HG02884 (cell line): ENCODE measurements around the gene PIGL.
"Not testable (repeated sequence)": the region's sequence is repeated elsewhere in the genome, so short reads cannot be mapped to it uniquely, and the experiment has no call there.

Source experiments
- ATAC-seq: cut with Tn5 transposase; IDR thresholded peaks from one replicate; pipeline ENCODE4 v1.9.1; 2021; ENCODE audit warnings: mild to moderate bottlenecking, moderate library complexity; ENCODE audit not compliant: unreplicated experiment

The PIGL gene

GRCh38 chr17:16304830-16305229 is 87.8 kb downstream of the PIGL start:
- no peak for ATAC-seq

DNA sequence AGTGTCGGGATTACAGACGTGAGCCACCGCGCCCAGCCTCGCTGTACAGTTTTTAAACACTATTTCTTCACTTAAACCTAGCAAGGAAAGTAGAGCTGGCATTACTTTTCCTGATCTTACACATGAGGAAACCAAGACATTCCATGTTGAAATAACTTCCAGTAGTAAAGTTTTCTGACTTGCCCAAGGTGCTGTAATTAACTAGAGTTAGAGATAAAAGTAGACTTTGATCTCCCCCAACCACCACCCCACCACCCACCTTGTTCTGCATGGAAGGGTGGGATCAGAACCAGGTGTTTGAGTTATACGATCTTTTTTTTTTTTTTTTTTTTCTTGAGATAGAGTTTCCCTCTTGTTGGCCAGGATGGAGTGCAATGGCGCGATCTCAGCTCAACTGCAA is 89.2 kb downstream of the PIGL start:
- no peak for ATAC-seq

DNA sequence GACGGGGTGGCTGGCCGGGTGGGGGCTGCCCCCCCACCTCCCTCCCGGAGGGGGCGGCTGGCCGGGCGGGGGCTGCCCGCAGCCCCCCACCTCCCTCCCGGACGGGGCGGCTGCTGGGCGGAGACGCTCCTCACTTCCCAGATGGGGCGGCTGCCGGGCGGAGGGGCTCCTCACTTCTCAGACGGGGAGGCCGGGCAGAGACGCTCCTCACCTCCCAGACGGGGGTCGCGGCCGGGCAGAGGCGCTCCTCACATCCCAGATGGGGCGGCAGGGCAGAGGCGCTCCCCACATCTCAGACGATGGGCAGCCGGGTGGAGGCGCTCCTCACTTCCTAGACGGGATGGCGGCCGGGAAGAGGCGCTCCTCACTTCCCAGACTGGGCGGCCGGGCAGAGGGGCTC is 95.1 kb downstream of the PIGL start:
- ATAC-seq: not testable (repeated sequence)

GRCh38 chr17:16313139-16314090 is 96.4 kb downstream of the PIGL start:
- no peak for ATAC-seq

DNA sequence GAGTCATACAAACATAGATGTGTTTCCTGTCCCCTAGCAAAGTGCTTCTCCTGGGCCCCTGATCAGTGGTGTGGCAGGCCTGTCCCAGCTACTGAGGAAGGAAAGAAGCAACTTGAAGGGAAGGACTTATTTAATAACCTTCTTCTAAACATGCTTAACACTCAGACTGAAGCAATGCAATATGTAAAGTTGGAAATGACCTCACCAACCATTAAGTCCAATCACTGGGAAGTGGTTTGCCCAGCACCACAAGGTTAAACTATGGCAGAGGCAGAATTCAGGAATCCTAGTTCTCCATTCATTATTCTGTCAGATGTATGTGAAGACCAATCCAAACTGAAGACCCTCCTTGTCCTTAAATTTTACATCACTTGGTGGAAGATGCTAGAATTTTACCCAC is 97.2 kb downstream of the PIGL start:
- no peak for ATAC-seq

DNA sequence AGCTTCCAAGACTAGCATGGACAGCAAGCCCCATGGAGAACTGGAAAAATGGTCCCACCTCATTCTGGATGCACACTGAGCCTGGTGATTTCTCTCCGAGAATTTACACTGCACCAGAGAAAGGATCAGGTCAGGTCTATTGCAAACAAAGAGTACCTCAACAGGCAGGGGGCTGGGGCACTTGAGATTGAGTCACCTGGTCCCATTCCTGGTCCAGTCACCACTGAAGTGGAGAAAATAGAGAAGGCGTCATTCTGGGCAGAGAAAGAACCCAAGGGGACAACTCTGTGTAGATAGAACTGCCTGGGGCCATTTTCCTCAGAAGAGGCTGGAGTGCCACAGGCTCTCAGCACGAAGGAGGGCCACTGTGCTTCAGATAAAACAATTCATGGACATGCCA is 97.8 kb downstream of the PIGL start:
- no peak for ATAC-seq

GRCh38 chr17:16319969-16320368 is 103.0 kb downstream of the PIGL start:
- ATAC-seq: no peak

DNA sequence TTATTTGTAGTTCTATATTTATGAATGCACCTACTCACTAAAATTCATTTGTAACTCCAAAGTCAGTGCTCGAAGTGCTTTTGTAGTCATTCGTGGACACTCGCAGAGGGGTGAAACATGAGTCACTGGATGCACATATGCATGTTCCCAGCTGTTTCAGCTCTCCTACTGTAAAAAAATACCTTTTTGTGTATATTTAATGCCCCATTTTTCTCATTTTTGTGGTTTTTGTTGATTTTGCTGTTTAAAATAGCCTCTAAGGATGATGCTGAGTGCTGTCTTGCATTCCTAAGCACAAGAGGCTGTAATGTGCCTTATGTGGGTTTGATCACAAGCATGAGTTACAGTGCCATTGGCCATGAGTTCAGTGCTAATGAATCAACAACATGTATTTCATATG is 105.6 kb downstream of the PIGL start:
- ATAC-seq: no peak

DNA sequence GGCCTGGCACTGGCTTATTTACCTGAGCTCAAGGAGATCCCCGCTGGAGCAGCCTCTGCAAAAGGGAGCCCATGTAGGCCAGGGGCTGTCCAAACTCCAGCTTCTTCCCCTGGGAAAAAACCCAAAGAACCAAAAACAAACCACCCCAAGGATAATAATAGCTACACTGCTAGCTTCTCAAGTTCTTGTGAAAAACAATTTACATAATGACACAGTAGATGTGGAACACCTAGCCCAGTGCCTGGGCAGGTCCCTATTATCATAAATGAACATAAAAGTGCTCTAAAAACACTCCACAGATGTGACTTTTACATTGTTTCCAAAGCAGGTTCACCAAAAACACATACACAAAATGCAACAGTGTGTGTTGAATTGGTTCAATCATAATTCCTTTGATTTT is 109.0 kb downstream of the PIGL start:
- no peak for ATAC-seq

- no peak for ATAC-seq
Observed at GRCh38 chr17:16327018-16327417, 110.0 kb downstream of the PIGL start.

DNA sequence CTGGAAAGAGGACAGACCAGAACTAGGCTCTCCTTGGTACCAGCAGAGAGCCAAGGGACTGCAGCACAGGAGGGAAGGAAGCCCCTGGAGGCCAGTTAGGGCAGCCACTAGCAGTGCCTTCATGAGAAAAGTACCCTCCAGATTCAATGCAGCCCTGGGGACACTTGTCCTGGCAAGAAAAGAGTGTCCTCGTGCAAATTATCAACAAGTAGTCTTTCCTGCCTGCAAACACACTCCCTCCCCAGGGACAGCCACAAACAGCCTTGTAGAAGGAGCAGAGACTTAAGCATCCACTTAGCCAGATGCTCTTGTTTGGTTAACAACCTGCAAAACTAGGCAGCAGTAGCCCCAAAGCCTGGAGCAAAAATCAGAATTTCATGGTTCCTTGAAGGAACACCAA is 112.0 kb downstream of the PIGL start:
- ATAC-seq: no peak

DNA sequence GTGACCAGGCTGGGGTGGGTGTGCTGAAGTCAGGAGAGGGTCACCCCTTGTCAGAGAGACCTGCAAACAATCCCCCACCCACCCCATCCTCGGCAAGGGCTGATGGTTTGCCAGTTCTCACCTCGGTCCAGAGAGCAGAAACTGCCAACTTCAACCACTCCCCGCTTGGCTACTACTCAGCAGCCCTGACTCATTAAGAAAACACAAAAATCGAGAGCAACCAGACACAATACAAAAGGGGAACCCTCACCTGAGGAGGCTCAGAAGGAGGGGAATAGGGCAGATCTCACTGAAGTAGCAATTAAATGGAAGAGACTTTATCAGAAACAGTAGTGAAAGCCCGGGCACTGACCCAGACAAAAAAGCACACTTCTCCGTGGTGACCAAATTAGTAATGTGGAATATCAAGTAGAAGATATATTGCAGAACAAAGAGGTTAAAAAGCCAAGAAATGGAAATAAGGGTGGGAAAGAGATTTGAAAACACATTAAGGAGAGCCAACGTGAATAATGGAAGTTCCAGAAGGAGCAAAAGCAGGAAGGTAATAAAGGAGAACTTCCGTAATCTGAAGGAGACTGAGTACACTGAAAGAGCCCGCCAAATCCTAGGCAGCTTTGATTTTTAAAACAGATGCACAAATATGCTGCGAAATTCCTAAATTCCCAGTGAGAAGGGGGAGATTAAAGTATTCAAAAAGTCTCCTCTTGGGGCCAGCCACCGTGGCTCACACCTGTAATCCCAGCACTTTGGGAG is 112.7 kb downstream of the PIGL start:
- no peak for ATAC-seq

DNA sequence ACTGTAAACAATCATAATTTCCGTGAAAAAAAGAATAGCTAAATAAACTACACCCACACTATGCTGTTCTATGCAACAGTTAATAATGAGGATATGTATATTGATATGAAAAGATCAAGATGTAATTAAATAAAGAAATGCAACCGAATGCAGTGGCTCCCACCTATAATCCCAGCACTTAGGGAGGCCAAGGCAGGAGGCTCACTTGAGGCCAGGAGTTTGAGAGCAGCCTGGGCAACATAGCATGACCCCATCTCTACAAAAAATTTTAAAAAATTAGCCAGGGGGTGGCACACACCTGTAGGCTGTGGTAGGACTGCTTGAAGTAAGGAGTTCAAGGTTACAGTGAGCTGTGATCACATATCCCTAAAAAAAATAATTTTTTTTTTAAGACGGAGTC is 121.4 kb downstream of the PIGL start:
- ATAC-seq: no peak

GRCh38 chr17:16339402-16339801 is 122.4 kb downstream of the PIGL start:
- ATAC-seq: no peak

GRCh38 chr17:16339959-16340358 is 122.9 kb downstream of the PIGL start:
- no peak for ATAC-seq

DNA sequence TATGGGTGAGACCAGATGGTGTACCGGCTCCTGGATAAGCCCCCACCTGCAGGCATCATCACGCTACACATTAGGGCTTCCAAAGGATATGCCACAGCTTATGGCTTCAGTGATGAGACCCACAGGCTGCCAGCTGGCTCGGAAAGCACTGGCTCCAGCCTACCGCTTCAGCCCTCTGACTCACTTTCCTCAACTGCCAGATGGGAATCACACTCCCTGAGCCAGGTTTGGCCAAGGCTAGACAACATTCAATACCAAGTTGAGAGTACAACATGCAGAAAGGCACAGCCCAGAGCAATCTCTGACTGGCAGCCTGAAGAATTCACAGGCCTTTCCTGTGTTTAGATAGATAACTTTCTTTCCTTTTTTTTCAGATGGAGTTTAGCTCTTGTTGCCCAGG is 126.0 kb downstream of the PIGL start:
- ATAC-seq: no peak

DNA sequence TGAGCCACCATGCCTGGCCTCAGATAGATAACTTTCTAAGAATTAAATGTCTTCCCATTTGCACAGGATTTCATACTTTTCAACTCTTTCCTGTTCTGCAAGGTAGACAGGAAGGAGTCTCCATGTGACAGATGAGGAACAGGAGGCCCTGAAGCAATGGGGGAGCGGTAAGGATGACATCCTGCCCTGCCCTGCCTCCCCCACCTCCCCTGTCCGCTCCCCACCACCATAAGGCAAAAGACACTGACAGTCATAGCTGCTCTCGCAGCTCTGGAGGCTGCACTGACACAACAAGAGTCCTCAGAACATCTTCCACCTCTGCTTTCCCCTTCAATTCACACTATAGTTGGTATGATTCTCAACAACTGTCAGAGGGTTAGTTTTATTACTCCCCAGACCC is 126.6 kb downstream of the PIGL start:
- no peak for ATAC-seq

GRCh38 chr17:16345565-16345964 is 128.6 kb downstream of the PIGL start:
- ATAC-seq: no peak

DNA sequence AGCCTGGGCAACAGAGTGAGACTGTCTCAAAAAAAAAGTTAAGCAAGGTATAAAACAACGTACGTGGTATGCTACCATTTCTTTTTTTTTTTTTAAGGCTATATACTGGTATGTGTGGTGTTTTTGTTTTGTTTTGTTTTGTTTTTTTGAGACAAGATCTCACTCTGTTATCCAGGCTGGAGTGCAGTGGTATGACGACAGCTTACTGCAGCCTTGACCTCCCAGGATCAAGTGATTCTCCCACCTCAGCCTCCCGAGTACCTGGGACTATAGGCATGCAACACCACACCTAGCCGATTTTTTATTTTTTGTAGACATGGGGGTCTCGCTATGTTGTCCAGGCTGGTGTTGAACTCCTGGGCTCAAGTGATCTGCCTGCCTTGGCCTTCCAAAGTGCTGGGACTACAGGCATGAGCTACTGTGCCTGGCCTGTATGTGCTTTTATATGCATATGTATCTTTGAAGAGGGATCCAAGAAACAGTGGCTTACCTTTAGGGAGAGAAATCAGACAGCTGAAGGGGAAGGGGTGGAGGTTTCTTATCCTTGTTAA is 129.8 kb downstream of the PIGL start:
- no peak for ATAC-seq

GRCh38 chr17:16348586-16348985 is 131.6 kb downstream of the PIGL start:
- no peak for ATAC-seq

- no peak for ATAC-seq
Observed at GRCh38 chr17:16349431-16349830, 132.4 kb downstream of the PIGL start.

DNA sequence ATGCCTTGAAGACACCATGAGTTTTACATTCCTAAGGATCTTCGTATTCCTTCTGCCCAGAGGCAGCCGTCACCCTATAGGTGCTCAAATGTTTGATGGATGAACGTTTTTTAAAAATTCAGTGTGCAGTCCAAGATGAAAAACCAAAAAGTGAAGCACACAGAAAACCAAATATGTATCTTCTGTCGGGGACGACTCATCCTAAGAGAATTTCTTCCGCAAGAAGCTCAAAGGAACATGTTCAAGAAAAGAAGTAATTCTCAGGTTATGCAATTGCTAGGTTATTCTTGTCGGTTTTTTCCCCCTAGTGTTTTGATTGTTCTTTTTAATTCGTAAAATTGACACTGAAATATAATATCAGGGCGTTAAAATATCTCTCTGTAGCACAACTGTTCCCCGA is 134.8 kb downstream of the PIGL start:
- ATAC-seq: no peak
